Heart left ventricle (tissue), 13 donors: ENCODE measurements around the gene DDX10.

Experiments used
- POLR2A ChIP-seq, 2 donors: fragments of 450-650 bp; IDR thresholded peaks; one replicate each; pipeline ENCODE4 v1.6.1; 2017; ENCODE audit warnings: antibody characterized with exemption in 2 of 2, mild to moderate bottlenecking in 2 of 2, moderate library complexity in 2 of 2
- TF ChIP-seq, protein P1 (sequence below), 12 donors: fragments of 200-600 bp; sonication (generic) in 4 of 12; IDR thresholded peaks; one replicate each; pipeline versions ENCODE4 v1.5.0 to v1.8.0; 2018 to 2022; ENCODE audit warnings: antibody characterized with exemption in 12 of 12, mild to moderate bottlenecking in 5 of 12
- donor health status: ischemic (EF 13 %, LVEDD 7.1; RV severe dilation, severe dysfunction).
- donor health status: DM: no; HTN: yes; CAD: no.
- donor health status: DM: no; HTN: no; CAD: no.
- donor health status: ischemic (EF 25% LVEDD 6.9; RV normal size, moderate dysfunction).
- donor health status: ischemic (EF 25% LVEDD 5.7; RV mildly dilated, moderate dysfunction).
- donor health status: ischemic (EF 35%, LVEDD 5.7; RV mildly dilated, moderate dysfunction).
- donor health status: nonischemic (EF 11% LVEDD 7.7; RV severe dilation, severe dysfunction).
- donor health status: DM: yes; HTN: yes; CAD: no.
- donor health status: PGD.
- donor health status: ischemic (EF 29% LVEDD 5.4; RV normal size, mild dysfunction).
- donor health status: nonischemic (EF 23%, LVEDD 6.1; RV moderate dilation, normal function).

GRCh38 chr11:108616549-108616948, 48.3 kb upstream of the DDX10 start:
- TF ChIP-seq, protein P1, sequence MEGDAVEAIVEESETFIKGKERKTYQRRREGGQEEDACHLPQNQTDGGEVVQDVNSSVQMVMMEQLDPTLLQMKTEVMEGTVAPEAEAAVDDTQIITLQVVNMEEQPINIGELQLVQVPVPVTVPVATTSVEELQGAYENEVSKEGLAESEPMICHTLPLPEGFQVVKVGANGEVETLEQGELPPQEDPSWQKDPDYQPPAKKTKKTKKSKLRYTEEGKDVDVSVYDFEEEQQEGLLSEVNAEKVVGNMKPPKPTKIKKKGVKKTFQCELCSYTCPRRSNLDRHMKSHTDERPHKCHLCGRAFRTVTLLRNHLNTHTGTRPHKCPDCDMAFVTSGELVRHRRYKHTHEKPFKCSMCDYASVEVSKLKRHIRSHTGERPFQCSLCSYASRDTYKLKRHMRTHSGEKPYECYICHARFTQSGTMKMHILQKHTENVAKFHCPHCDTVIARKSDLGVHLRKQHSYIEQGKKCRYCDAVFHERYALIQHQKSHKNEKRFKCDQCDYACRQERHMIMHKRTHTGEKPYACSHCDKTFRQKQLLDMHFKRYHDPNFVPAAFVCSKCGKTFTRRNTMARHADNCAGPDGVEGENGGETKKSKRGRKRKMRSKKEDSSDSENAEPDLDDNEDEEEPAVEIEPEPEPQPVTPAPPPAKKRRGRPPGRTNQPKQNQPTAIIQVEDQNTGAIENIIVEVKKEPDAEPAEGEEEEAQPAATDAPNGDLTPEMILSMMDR (IDR thresholded peaks at IDR 0.05) = no peak
- TF ChIP-seq POLR2A (IDR thresholded peaks at IDR 0.05) = no peak
